ENCODE data around the gene BOK.
"Not testable (repeated sequence)": the region's sequence is repeated elsewhere in the genome, so short reads cannot be mapped to it uniquely, and the experiment has no call there.

BOK gene

DNA sequence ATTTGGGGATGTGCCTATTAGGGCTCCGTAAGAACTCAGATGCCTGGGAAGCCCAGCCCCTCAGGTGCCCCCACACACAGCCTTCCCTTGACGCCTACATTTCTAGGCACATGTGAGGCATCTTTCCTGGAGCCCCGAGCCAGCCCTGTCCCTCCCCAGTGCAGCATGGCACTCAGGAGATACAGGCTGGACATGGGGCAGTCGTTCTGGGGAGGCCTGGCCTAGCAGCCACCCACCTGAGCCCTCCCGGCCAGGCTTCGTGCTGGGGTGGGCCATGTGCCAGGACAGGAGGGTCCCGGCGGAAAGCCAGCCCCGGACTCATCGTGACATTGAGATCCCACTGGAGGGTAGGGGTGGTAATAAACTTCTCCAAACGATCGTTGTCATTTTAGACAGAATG is 15.2 kb downstream of the BOK start:
- no peak for DNase-seq (ENCODE audit: low spot score)

DNA sequence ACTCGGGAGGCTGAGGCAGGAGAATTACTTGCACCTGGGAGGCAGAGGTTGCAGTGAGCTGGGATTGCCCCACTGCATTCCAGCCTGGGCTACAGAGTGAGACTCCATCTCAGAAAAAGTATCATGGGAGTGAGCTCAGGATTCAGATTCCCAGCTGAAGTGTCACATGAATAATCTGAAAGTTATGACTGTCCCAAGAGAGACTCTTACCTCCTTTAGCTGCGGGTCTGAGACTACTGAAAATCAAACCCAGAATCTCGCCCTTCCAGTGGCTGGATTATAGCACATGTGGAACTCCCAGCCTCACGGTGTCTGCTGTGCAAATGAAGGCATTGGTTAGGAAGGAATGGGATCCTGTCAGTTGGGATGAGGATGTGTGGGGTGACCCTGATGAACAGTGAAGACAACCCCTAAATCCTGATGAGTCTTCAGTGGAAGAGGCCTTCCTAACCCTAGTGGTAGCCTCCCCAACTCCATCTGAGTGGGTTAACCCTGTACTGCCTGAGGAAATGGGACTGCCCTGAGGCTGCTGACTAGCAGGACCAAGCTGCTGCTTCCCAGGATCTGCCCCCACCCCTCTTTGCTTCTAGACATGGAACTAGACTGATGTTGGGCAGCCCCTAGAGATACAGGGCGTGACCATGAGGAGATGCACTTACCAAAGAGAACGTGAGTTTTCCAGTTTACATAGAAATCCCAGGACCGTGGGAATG is 16.5 kb downstream of the BOK start:
- DNase-seq (ENCODE audit: low spot score), result no peak

DNA sequence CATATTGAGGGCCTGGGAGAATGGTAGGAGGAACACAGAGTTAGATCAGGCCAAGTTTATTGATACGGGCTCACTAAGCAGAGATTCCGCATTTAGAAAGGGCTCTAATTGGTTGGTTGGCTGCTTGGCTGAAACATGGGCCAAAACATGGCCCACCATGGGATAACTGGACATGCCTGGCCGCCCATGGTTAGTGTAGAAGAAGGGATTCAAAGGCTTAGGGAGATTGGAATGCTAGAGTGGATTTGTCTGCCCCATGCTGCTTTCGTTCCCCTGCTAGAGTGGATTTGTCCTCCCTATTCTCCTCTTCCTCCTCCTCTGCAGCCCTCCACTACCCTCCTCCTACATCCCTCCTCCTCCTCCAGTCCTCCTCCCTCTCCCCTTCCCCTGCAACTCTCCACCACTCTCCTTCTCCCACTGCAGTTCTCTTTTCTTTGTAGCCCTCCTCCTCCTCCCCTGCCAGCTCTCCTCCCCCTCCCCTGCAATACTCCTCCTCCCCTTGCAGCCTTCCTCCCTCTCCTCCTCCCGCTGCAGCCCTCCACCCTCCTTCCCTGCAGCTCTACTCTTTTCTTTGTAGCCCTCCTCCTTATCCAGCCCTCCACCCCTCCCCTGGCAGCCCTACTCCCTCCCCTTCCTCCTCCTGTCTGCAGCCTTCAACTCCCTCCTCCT is 17.2 kb downstream of the BOK start:
- DNase-seq (ENCODE audit: low spot score), result no peak

DNA sequence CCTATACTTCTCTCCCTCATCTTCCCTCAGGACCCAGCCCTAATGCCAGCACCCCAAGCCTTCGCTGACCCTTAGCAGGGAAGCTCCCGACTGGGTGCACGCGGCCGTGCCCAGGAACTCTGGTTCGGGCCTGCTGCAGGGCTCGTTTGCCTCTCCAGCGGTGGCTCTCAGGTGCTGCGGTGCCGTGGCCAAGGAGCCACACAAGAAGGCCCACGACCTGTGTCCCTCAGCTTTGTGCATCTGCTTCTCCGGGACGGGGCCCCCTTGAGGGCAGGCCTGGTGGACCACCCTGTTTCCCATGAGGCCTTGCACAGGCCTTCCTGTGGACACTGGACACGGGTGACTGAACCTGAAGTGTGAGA is 17.7 kb downstream of the BOK start:
- DNase-seq (ENCODE audit: low spot score), result no peak

DNA sequence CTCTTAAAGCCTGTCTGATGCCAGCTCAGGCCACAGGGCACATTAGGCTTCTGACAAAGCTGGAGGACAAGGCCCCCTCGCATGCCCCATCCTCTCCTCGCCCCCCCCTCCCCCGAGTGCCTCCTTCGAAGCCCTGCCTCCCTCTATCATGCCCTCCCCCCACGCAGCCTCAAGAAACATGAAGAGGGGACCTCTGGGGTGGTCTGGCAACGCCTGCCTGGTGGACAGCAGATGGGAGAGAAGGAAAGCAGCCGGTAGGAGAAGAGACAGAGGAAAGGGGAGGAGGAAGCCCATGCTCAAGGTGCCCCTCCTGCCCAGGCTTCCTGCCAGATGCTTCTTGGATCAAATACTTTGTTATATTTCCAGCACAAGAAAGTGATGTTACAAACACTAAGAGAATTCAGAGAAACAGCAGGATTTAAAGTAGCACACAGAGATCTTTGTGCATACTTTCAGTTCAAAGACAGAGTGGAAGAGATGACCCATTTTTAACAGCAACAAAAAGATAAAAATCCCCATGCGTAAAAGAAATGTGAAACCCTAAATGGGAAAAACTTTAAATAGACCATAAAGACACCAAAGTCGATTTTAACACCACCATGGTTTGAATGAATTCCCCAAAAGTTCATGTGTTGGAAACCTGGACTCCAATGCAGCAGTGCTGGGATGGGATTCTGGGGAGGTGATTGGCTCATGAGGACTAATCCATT is 19.0 kb downstream of the BOK start:
- peak; percentile 38 for DNase-seq (ENCODE audit: low spot score)

DNA sequence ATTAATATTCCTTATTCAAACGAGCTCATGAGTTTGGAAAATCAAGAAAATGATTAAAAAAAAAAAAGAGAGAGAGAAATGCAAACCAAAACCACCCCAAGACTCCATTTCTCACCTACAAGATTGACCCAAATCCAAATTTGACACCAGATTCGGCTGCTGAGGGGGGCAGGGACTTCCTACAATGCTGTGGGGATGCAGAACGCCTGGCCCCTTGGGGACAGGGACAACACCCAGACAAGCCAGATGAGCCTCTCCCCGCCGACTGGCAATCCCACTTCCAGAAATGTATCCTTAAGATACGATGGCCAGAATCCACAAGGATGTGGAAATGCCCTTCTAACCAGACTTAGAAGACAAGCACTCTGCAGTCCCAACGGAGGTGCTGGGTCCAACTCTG is 20.7 kb downstream of the BOK start:
- no peak for DNase-seq (ENCODE audit: low spot score)

DNA sequence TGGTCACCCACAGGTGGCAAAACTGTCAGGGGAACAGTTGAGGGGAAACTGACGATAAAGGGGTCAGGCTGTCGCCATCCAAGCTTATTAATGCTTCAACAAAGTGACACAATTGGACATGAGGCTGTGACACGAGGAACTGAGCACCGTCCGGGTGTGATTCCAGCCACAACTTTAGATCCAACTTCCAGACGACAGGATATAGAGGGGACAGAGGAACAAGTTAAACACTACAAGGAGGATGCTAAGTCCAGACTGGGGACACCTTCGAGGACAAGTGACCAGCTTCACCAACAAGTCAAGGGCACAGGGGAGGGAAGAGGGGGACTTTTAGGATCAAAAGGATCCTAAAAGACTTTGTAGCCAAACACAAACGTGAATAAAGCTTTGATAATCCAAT is 23.8 kb downstream of the BOK start:
- no peak for DNase-seq (ENCODE audit: low spot score)

DNA sequence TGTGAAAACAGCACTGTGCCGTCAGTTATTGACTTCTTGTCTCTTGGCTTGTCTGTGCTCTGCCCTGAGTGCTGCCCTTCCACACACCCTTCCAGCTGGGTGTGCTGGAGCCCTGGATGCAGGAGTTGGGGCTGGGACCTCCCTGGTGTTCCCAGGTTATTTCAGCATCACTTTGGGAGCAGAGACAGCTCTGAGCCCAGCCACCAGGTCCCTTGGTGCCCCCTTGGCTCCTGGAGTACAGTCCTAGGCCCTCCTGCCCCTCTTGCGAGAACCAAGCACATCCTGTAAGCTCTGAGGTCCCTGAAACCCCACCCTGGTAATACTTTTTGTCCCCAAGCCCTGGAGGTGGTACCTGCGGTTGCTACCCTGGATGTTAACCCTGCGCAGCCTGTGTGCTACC is 24.3 kb downstream of the BOK start:
- DNase-seq (ENCODE audit: low spot score), result no peak

DNA sequence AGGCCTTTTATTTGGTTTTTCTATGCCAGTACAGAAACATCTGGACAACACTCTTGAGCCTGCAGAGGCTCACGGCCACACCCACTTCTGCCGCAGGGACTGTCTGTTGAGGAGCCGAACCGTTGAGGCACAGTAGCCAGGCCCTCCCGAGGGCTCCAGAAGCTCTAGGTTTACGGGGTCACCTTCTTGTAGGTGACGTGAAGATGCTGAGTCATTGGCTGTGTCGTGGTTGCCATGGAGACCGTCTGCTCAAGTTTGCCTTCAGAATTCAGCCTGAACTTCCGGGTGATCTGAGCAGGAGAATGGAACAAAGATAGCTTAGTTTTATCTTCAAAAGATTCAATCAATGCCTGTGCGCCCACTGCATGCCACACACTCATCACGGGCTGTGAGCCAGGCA is 25.9 kb downstream of the BOK start:
- DNase-seq (ENCODE audit: low spot score), result peak; percentile 48

DNA sequence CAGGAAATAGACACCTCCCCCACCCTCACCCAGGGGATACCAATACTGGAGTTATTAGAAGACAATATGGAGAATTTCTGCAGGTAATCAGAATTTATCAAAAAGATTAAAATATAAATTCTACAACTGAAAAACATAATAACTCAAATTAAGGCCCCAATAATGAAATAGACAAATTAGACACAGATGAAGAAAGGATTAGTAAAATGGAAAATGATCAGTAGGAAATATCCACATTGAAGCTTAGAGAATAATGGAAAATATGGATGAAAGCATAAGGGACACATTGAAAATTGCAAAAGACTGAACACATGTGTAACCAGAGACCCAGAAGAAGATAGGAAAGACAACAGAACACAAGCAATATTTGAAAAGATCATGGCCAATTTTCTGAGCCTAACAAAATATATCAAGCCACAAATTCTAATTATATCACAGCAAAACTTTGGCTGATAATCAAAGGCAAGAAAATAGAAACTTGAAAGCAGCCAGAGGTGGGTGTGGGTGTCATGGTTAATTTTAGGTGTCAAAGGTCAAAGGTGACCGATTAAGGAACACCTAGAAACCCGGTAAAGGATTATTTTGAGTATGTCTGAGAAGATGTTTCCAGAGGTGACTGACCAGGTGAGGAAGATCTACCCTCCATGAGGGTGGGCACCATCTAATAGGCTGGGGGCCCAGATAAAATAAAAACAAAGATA is 28.2 kb downstream of the BOK start:
- DNase-seq (ENCODE audit: low spot score), result no peak

DNA sequence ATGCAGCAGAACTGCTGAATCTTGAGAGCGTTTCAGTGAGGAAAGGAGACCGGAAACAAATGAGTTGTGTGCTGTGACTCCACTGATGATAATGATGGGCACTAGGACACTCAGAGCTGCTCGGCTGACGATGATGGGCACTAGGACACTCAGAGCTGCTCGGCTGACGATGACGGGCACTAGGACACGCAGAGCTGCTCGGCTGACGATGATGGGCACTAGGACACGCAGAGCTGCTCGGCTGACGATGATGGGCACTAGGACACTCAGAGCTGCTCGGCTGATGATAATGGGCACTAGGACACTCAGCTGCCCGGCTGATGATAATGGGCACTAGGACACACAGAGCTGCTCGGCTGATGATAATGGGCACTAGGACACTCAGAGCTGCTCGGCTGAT is 31.3 kb downstream of the BOK start:
- not testable (repeated sequence) for DNase-seq (ENCODE audit: low spot score)

DNA sequence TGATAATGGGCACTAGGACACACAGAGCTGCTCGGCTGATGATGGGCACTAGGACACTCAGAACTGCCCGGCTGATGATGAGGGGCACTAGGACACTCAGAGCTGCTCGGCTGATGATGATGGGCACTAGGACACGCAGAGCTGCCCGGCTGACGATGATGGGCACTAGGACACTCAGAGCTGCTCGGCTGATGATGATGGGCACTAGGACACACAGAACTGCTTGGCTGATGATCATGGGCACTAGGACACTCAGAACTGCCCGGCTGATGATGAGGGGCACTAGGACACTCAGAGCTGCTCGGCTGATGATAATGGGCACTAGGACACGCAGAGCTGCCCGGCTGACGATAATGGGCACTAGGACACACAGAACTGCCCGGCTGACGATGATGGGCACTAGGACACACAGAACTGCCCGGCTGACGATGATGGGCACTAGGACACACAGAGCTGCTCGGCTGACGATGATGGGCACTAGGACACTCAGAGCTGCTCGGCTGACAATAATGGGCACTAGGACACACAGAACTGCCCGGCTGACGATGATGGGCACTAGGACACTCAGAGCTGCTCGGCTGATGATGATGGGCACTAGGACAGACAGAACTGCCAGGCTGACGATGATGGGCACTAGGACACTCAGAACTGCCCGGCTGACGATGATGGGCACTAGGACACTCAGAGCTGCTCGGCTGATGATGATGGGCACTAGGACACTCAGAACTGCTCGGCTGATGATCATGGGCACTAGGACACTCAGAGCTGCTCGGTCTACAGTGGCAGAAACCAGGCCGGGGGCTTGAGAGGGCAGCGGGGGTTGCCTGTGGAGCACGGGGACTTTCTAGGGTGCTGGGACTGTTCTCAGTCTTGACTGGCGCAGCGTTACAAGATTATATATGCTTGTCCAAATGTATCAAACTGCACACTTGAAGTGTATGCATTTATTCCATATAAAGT is 32.2 kb downstream of the BOK start:
- DNase-seq (ENCODE audit: low spot score), result not testable (repeated sequence)

DNA sequence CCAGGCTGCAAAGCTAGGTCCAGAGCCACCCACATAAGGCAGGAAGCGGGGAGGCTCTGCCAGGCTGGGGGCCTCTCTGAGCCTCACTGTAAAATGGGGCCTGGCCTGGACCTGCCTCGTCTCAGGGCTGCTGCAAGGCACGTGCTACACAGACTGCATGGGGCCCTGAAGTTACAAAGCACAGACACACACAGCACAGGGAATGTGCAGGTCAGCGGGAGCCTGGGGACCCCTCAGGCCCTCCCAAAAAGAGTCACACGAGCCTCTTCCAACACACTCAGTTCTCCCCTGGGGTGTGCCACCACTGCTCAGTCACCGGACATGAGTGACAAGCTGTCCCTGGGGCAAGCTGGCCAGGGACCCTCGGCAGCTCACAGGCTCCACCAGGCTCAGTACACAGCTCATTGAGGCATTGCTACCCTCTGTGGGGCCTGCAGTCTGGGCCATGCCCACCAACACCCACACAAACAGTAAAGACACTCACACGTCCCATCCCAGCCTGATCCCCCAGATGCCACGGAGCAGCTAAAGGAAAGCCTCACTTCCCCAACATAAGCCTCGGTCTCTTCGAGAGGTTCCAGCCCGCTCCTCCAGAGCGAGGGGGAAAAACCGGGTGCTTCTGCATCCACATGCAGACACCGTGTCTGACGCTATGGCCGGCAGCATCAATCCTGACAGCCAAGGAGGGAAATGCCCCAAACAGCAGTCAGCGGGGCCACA is 33.7 kb downstream of the BOK start:
- no peak for DNase-seq (ENCODE audit: low spot score)

DNA sequence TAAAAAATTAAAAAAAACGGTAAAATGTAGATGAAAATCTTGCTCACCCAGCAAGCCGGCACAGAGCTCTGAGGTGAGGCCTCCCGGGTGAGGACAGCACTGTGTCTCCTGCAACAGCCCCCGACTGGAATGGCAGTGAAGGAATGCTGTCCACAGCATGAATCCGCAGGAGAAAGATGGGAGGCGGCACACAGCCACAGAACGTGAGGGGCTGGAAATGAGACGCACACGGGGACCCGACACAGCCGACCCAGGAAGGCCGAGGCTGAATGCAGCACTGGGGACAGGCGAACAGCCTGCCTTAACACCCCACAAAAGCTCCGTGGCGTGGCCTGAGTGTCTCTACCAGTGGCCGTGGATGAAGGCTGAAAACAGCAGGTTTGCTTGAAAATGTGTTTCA is 34.7 kb downstream of the BOK start:
- DNase-seq (ENCODE audit: low spot score), result no peak

DNA sequence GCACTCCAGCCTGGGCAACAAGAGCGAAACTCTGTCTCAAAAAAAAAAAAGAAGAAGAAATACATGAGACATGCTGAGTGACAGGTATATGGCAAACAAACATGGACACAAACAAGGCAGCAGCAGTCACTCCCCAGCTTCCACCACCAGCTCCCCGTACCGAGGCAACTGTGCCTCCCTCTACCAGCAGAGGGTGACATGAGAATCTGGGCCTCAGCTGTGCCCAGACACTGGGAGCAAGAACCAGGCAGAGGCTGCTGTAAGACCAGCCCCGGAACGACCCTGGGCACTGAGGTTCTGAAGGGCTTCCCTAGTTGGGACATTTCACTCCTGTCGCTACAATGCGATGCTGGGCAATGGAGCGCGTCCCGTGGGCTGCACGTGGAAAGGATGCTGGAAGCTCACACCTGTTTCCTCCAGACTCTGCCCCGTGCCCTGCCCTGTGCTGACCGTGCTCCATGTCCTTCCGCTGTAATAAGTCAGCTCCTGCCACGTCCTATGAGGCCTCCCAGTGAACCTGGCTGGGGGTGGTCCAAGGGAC is 37.1 kb downstream of the BOK start:
- DNase-seq (ENCODE audit: low spot score), result peak; percentile 52

DNA sequence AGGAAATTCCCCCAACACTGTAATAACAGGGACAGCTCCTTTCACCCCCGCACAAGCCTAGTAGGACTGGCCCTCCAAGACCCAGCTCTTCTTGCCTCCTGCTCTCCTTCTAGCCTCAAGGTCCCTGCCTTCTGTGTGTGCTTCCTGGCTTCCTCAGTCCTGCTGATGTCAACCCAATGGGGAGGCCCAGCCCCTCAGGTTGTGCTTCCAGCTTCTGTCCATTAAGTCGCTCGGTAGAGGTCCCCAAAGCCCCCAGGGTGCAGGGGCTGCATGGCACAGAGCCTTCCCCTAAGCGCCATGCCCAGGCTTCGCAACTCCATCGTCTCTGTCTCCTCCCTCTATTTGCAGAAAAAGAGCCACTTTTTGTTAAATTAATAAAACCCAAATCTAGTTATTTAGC is 39.0 kb downstream of the BOK start:
- DNase-seq (ENCODE audit: low spot score), result no peak

DNA sequence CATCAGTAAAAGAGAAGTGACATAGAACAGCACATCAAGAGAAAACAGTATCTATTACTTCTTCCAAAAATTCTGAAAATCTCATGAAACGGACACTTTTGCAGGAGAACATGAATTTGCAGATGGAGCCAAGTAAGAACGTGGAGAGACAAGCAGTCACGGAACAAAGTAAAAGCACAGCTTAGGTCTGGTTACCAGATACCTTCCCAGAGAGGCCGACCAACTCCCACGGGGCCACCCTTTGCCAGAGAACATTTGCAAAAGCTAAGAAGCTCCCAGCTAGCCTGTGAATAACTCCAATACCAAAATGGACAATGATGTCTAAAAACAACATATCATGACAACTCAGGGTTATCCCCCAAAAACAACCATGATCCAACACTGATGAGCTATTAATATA is 39.5 kb downstream of the BOK start:
- DNase-seq (ENCODE audit: low spot score), result no peak

DNA sequence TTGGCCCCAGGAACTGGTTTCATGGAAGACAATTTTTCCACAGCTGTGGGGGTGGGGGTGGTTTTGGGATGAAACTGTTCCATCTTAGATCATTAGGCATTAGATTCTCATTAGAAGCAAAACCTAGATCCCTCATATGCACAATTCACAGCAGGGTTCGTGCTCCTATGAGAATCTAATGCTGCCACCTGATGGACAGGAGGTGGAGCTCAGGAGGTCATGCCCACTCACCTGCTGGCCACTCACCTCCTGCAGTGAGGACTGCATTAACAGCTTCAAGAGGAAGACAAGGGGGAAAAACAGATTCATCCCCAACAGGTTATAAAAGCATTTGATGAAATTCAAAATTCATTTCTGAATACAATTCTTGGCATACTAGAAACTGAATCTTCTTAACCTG is 39.9 kb downstream of the BOK start:
- DNase-seq (ENCODE audit: low spot score), result no peak

DNA sequence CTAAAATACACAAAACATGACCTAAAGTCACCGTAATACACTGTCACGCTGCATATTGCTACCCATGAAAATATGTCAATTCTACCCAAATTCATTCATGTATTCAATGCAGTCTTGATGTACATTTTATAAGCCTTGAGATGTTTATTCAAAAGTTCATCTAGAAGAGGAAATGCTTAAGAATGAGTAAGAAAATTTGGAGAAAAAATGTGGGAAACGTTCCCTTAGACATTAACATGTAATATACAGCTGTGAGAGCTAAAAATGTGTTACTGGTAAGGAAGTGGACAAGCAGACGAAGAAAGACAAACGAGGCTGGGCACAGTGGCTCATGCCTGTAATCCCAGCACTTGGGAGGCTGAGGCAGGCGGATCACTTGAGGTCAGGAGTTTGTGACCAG is 41.1 kb downstream of the BOK start:
- DNase-seq (ENCODE audit: low spot score), result no peak

DNA sequence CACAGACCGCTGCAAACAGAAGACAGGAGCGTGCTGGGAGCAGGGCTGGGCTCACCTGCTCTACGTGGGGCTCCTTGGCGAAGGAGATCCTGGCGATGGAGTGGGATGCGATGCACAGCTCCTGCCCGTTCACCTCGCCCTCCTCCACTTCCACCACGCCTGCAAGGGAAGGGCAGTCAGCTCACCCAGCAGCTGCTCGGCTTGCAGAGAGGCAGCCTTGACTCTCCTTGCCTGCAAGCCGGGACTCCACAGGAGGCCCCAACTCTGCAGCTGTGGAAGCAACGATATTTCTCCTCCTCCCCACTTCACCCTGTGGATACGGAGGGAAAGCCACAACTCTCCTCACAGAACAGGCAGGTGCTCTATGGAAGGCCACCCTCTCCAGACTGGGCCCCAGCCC is 43.3 kb downstream of the BOK start:
- no peak for DNase-seq (ENCODE audit: low spot score)

DNA sequence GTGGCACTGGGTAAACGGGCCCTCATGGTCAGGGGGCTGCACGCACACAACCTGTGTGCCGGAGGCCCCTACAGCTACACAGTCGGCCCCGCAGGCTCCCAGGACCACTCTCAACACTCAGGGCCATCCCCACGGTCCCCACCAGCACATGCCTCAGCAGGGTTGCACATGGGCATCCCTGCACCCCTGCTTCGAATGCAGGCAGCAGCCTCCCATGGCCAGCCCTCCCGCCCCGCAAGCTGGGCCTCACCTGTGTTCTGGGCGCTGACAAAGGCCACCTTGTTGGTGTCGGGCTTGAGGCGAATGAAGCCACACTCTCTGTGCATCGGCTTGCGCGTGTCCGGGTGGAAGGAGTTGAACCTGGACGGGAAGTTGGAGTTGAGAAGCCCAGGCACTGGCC is 44.2 kb downstream of the BOK start:
- no peak for DNase-seq (ENCODE audit: low spot score)
